Femur (tissue), 1 donor: Measurements from ENCODE around the gene COL12A1.
"Not testable (repeated sequence)": the region's sequence is repeated elsewhere in the genome, so short reads cannot be mapped to it uniquely, and the experiment has no call there.

Source experiments
- DNase-seq: peaks from one replicate; pipeline ENCODE4 v3.0.0-alpha.2; 2017

COL12A1 gene

GRCh38 chr6:75211920-75212590 lies 6.2 kb upstream of the COL12A1 start:
- no peak for DNase-seq

GRCh38 chr6:75210885-75211739 lies 5.3 kb upstream of the COL12A1 start:
- no peak for DNase-seq

DNA sequence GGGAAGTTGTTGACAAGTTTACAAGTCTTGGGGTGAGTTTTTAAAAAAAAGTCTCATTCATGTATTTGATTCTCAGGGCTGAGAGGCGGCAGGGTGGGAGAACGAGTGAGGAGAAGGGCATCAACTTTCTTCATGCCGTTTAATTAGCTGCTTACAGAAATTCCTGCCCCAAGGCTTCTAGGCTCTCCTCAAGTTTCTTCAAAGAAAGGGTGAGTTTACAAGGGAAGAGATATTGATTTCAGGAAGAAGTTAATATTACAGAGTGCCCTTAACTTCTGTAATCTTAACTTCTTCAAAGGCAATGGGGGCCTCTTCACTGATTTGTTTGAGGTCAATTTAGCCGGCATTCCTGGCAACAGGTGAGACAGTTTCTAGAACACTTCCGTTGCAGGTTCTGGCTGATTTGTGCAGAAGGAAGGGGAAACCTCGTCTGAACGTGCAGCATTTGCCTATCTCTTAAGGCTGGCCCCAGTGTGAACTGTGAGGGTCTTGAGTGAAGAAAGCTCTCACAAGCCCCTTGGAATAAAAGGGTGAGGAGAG lies 3.4 kb upstream of the COL12A1 start:
- no peak for DNase-seq

DNA sequence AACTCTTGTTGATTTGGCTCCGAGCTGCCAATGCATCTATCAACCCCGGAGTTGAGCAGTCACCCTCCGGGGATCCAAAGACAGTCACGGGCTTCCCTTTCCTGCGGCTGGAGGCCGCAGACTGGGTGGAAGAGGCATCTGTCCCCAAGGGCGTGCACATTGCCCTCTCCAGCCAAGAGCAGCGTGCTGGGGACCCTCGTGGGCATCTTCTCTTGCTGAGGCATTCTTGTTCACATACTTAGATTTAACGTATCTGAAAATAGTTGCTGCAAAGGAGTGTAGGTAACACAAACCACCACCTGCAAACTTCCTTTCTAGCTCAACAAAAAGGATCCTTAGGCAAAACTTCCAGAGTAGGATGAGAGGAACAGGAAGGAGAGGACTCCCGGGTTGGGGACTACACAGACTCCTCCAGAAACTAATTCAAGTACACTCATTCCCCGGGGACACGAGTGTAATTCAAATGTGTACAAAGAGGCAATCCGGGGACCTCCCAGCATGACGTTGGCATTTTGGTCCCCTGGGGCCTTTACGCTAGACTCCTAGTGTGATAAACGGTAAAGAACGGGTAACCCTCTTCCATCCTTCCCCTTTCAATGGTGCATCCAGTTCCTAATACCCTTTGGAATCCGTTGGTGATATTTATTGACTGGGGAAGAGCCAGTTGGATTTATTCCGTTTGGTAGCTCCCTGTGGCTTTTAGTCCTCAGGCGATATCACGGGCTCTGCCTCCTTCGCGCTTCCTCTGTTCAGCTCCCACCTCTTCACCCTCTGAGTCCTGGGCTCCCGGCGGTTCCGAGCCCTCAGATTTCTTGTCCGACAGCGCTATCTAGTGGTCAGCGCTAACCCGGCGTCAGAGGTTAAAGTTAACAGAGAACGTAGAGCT lies 2.7 kb upstream of the COL12A1 start:
- peak; percentile 92 for DNase-seq

GRCh38 chr6:75206576-75207342 lies 906 bp upstream of the COL12A1 start:
- DNase-seq = peak; percentile 80

GRCh38 chr6:75204959-75205775 lies 686 bp downstream of the COL12A1 start:
- DNase-seq = peak; percentile 73

DNA sequence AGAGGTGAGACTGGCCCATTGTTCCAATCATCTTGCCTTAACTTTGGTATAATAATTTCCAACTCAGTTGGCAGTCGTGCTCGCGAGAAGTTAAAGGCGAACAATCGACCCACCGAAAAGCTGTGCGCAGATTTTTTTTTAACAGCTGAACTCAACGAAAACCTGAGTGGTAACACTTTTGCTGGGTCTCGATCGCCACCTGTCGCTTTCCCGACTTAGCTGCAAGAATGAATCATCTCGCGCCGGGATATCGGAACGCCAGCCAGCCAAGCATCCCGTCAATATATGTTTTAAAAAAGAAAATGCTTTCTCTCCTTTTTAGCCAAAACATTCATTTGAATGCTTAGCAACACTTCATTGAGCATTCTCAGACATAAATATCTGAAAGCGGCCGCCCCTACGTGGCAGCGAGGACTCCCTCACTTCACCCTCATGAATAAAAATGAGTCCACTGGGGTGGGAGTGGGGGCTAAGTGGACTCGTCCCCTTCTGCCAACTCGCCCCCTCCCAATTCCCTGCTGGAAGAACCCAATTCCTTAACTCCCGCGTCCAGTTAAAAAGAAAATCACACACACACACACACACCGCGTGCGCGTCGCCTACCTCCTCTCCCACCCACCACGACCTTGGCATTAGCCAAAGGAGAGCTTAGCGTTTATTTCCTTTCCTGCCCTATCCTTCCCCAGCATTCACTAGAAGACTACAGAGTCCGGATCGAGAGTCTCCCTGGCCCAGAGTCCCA lies 1.5 kb downstream of the COL12A1 start:
- DNase-seq = peak; percentile 94

GRCh38 chr6:75203721-75204120 lies 2.1 kb downstream of the COL12A1 start:
- DNase-seq = peak; percentile 60

DNA sequence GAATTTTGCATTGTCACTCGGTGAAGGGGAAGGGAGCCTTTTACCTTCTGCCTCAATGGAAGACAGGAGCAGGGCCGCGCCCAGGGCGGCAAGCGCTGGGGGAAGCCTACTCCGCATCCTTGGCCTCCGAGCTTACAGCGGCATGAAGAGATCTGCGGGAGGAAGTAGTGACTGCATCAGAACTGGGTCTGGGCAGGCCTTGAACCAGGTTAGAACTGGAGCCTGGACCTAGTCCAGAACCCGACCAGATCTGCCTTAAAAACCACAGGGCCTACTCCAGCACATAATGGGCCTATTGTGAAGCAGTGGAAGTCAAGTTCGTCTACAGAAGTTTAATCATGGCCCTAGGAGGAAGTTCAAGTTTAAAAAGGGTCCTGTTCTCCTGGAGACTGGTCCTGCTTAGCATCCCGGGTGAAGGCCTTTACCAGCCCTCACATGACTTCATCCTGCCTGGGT lies 3.1 kb downstream of the COL12A1 start:
- peak; percentile 55 for DNase-seq

- DNase-seq = peak; percentile 72
Observed at GRCh38 chr6:75201901-75202672, 3.8 kb downstream of the COL12A1 start.

- DNase-seq = no peak
Observed at GRCh38 chr6:75201021-75201420, 4.8 kb downstream of the COL12A1 start.

GRCh38 chr6:75199889-75200288 lies 6.0 kb downstream of the COL12A1 start:
- DNase-seq = peak; percentile 31

DNA sequence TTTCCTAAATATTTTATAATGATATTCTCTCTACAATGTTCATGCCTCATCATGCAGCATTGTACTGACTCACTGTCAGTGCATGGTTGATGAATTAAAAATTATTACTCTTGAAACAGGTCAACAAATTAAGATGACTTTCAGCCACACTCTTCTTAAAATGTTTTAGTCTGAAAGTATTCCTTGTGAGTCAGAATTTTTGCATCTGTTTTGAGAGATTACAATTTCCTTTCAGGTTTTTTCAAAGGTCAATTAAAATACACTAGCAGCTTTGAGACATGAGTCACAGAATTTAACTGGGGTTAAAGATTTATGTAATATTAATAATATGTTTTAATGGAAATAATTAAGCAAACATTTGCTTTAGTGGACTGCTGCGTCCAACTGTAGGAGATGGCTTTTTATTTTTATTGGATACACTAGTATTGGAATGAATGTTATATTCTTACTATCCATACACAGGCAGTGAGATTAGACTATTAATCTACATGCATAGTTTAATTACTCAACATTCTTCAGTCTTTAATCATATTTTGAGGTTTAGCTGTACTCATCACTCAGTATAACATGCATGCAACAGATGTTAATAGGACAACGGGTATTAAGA lies 9.7 kb downstream of the COL12A1 start:
- no peak for DNase-seq

DNA sequence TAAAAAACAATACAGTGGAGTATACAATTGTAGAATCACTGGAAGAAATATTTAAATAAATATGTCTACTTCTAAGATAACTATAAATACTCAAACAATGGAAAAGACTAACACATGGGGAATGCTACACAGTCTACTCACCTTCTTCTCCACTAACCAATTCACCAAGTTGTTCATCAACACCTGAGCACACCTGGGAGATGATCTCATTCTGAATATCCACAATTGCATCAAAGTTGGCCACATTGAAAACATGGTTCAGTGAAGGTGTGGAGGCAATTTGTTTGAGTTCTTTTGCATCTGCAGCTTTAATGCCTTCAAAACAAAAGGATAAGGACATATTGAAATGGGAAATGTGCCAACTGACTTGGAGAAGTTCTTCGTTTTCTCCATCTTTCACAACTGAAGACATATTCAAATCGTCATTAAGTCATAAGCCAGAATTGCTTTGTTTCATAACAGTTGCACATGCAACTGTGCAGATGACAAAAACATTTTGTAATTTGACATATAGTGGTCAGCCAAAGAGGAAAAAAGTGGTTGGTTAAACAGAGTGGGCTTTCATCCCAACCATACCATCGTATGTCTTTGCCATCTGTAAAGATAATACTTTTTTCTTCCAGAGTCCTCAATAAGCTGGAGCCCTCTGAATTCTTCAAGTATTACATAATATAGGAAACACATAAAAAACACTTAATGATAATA lies 17.5 kb downstream of the COL12A1 start:
- DNase-seq = no peak

DNA sequence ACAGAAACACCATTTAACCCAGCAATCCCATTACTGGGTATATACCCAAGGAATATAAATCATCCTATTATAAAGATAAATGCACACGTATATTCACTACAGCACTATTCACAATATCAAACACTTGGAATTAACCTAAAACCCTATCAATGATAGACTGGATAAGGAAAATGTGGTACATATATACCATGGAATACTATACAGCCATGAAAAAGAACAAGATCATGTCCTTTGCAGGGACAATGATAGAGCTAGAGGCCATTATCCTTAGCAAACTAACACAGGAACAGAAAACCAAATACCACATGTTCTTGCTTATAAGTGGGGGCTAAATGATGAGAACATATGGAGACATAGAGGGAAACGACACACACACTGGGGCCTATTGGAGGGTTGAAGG lies 19.3 kb downstream of the COL12A1 start:
- not testable (repeated sequence) for DNase-seq

GRCh38 chr6:75183099-75183541 lies 22.7 kb downstream of the COL12A1 start:
- DNase-seq = no peak

GRCh38 chr6:75180864-75181263 lies 25.0 kb downstream of the COL12A1 start:
- DNase-seq = no peak

DNA sequence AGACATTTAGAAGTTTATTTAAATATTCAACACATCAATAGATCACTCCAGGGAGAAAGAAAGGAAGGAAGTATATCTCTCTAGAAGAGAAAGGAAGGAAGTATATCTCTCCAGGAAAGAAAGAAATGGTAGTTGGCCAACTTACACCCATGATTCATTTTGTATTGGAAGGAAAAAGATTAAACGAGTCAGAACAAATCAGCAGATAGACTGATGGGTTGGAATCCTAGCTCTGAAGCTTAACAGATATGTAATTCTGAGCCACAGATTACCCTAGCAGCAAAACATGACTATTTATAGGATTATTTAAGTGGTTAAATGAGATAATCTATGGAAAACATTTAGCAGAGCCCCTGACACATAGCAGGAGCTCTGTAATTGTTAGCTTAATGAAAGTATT lies 27.1 kb downstream of the COL12A1 start:
- DNase-seq = no peak
